Common myeloid progenitor, CD34-positive (primary cell): Measurements from ENCODE around the gene NPC1L1.

Source experiments
- CTCF ChIA-PET: fragments of 350-600 bp; sonication (Branson Sonifier 250); formaldehyde crosslinking; loops from one replicate; lab custom pipeline; 2021; ENCODE audit warnings: antibody characterized with exemption; lab: Charles Lee
- POLR2A ChIA-PET: fragments of 350-600 bp; sonication (Branson Sonifier 250); formaldehyde crosslinking; loops from one replicate; lab custom pipeline; 2021; ENCODE audit warnings: antibody characterized with exemption; lab: Charles Lee
- DNase-seq, 3 donors: peaks; one replicate each; pipeline versions ENCODE4 v3.0.0 to v3.0.0-alpha.2; 2013
- H3K27ac ChIP-seq, 2 experiments: 1 replicate in 1 of 2; 2 replicates in 1 of 2; pipeline ENCODE4 v1.7.0; 2013; ENCODE audit warnings: inconsistent platforms in 2 of 2, low read length in 2 of 2, mild to moderate bottlenecking in 2 of 2, low read depth in 1 of 2, moderate library complexity in 1 of 2; ENCODE audit not compliant: severe bottlenecking in 2 of 2, insufficient read depth in 1 of 2, poor library complexity in 1 of 2
- H3K27me3 ChIP-seq, 5 experiments: replicated peaks in 2 of 5; 1 replicate in 3 of 5; 2 replicates in 2 of 5; pipeline versions ENCODE4 v1.6.1 to v1.7.0; 2013; ENCODE audit warnings: low read length in 4 of 5, mild to moderate bottlenecking in 2 of 5, moderate library complexity in 2 of 5, inconsistent platforms in 1 of 5; ENCODE audit not compliant: insufficient read depth in 5 of 5, control insufficient read depth in 4 of 5
- H3K36me3 ChIP-seq, 4 experiments: 1 replicate in 2 of 4; 2 replicates in 2 of 4; pipeline versions ENCODE4 v1.6.1 to v1.7.0; 2013; ENCODE audit warnings: low read length in 3 of 4, control low read depth in 1 of 4, mild to moderate bottlenecking in 1 of 4; ENCODE audit not compliant: control insufficient read depth in 4 of 4, insufficient read depth in 4 of 4
- H3K4me1 ChIP-seq, 4 experiments: 1 replicate in 3 of 4; 2 replicates in 1 of 4; pipeline versions ENCODE4 v1.6.1 to v1.7.1; 2013; ENCODE audit warnings: low read length in 3 of 4, mild to moderate bottlenecking in 3 of 4, control low read depth in 1 of 4, inconsistent platforms in 1 of 4, moderate library complexity in 1 of 4; ENCODE audit not compliant: control insufficient read depth in 4 of 4, insufficient read depth in 4 of 4; ENCODE audit errors: control extremely low read depth in 1 of 4
- H3K4me3 ChIP-seq, 7 experiments: 1 replicate in 4 of 7; 2 replicates in 3 of 7; pipeline versions ENCODE4 v1.5.1 to v1.7.0; 2013; ENCODE audit warnings: mild to moderate bottlenecking in 7 of 7, low read length in 6 of 7, moderate library complexity in 6 of 7, inconsistent platforms in 2 of 7, low read depth in 2 of 7, control low read depth in 1 of 7; ENCODE audit not compliant: insufficient read depth in 4 of 7, control insufficient read depth in 1 of 7; ENCODE audit errors: extremely low read depth in 1 of 7
- H3K9me3 ChIP-seq, 5 experiments: 1 replicate in 4 of 5; 2 replicates in 1 of 5; pipeline versions ENCODE4 v1.6.1 to v1.7.1; 2013; ENCODE audit warnings: low read length in 4 of 5, mild to moderate bottlenecking in 2 of 5, inconsistent platforms in 1 of 5, low read depth in 1 of 5, moderate library complexity in 1 of 5; ENCODE audit not compliant: control insufficient read depth in 4 of 5, insufficient read depth in 2 of 5; ENCODE audit errors: control extremely low read depth in 1 of 5
- WGBS: methylation state at CpG from one replicate; pipeline ENCODE4 v1.1.5; 2013; ENCODE audit not compliant: insufficient coverage; 5-methylcytosine and 5-hydroxymethylcytosine counted together

Gene NPC1L1

GRCh38 chr7:44496385-44496784 lies 44.7 kb downstream of the NPC1L1 start:
- CTCF ChIA-PET: no interaction called here
- no CpG with 5 or more reads among the region's 1 CpG for WGBS
- no peaks in the 10 kb centered on the region for H3K36me3 ChIP-seq
- H3K9me3 ChIP-seq: no peaks in the 10 kb centered on the region
- DNase-seq: no peak
- POLR2A ChIA-PET: no interaction called here
- no peak overlapping the region for H3K4me3 ChIP-seq
- H3K27me3 ChIP-seq: peaks cover 0 to 2% (median 0%) of the 10 kb centered on the region in 5 experiments
- no peak overlapping the region for H3K27ac ChIP-seq
- peaks cover 0 to 1% (median 0%) of the 10 kb centered on the region in 4 experiments for H3K4me1 ChIP-seq

DNA sequence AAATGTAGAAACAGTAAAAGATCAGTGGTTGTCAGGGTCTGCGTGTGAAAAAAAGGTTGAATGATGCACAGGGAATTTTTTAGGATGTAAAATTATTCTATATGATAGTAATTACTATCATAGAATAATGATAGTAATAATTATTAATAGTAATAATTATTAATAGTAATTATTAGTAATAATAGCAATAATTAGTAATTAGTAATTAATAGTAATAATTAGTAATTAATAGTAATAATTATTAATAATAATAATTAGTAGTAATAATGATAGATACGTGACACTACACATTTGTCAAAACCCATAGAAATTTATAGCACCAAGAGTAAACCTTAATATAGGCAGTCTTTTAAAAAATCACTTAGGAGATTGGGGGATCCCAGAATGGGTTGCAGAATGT lies 46.2 kb downstream of the NPC1L1 start:
- no CpG with 5 or more reads among the region's 2 CpGs for WGBS
- Histone ChIP-seq H3K9me3 (no peaks in the 10 kb centered on the region), H3K27ac (no peak overlapping the region), H3K4me3 (no peak overlapping the region), H3K36me3 (no peaks in the 10 kb centered on the region), H3K27me3 (peaks cover 0 to 2% (median 0%) of the 10 kb centered on the region in 5 experiments), H3K4me1 (peaks cover 4 to 10% (median 5%) of the 10 kb centered on the region in 4 experiments)
- CTCF ChIA-PET: no interaction called here
- POLR2A ChIA-PET: no interaction called here
- DNase-seq: no peak

GRCh38 chr7:44491229-44491628 lies 49.9 kb downstream of the NPC1L1 start:
- CTCF ChIA-PET: interaction anchor here (1.4 to 2.9 kb wide), 3 partner anchors 11 to 250 kb away, joined by 4 to 10 read pairs (median 6); no protein-coding TSS in a partner anchor
- no peak for DNase-seq
- no peaks in the 10 kb centered on the region for H3K9me3 ChIP-seq
- H3K4me1 ChIP-seq: peaks cover 12 to 28% (median 17%) of the 10 kb centered on the region in 4 experiments
- WGBS: no CpG with 5 or more reads among the region's 3 CpGs
- H3K36me3 ChIP-seq: peaks cover 0 to 3% (median 0%) of the 10 kb centered on the region in 4 experiments
- H3K27ac ChIP-seq: peak overlapping the region in 1 of 2 experiments; percentile 97
- H3K4me3 ChIP-seq: peak overlapping the region in 6 of 7 experiments; percentile 79 to 98 (median 87)
- POLR2A ChIA-PET: interaction anchor here (1.7 kb wide), 1 partner anchor 75 kb away, joined by 7 read pairs; no protein-coding TSS in a partner anchor
- peaks cover 0 to 2% (median 0%) of the 10 kb centered on the region in 5 experiments for H3K27me3 ChIP-seq

DNA sequence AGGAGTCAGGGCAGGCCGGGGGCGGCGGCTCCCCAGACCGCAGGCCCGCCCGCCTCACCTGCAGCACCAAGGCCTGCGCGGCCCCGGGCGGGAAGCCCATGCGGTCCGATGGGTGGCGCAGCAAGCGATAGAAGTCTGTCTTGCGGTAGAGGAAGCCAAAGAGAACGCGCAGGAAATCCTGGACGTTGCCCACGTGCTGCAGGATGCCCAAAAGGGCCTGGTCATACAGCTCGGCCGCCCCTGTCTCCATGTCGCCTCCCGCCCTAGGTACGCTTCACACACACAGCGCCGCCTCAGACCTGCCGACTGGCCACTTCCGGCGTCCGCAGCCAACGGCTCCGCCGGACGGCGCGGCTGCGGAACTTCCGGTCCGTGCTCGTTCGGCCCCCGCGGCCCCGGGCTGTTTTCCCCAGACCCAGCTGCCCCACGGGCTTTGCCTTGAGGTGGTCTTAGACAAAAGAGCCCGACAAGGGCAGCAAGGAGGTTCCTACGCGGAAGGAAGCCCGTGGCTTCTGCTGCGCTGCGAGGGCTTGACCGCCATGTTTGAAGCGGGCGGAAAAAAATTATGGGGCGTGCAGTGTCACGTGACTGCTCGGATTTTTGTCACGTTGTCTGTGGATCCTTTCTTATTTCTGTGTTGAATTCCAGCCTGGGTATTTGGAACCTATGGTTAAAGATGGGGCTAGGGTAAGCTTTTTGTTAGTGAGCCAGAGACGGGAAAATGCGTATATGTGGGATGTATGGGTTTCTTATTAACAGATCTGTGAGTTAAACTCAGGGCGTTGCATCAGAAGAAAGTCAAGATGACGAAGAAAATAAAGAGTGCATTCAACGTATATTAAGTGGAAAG lies 50.6 kb downstream of the NPC1L1 start, which contains the start of gene NUDCD3:
Gene NUDCD3, minus strand, starts transcription at position 308 of the 850 bp plus-strand sequence. Its CDS starts 58 bp downstream, at position 250.
- H3K4me1 ChIP-seq: peaks cover 12 to 28% (median 17%) of the 10 kb centered on the region in 4 experiments
- peak within 1 kb of the TSS; percentile 90 to 97 for H3K27ac ChIP-seq
- peak; percentile 86 to 92 (median 91) for DNase-seq
- ChIA-PET CTCF (interaction anchor here (1.4 to 2.9 kb wide), 4 partner anchors 15 to 249 kb away, joined by 4 to 10 read pairs (median 6); no protein-coding TSS in a partner anchor), POLR2A (interaction anchor here (1.7 kb wide), 1 partner anchor 75 kb away, joined by 7 read pairs; no protein-coding TSS in a partner anchor)
- WGBS: under 1% methylated on average over 55 of the region's 63 CpGs
- no peaks in the 10 kb centered on the region for H3K9me3 ChIP-seq
- H3K4me3 ChIP-seq: peak within 1 kb of the TSS; percentile 79 to 98 (median 88)
- H3K36me3 ChIP-seq: peaks cover 0 to 8% (median 1%) of the 10 kb centered on the region in 4 experiments
- peaks cover 0 to 2% (median 0%) of the 10 kb centered on the region in 5 experiments for H3K27me3 ChIP-seq

DNA sequence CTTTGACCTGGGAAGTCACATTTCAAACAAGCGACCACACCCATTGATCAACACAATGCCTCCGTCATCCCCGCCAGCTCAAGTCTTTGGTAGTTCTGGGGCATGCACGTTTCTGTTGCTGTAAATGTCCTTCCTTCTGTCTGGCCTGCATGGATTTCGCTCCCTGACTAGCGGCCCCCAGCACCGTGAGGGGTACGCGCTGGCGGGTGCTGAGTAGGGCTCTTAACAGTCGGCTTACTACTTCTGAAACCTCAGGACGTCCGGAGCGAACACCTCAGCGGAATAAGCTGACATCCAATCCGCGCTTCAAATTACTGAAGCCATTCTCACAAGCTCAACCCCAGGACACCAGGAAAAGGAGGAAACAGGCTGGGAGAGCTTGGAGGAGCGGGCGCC lies 51.2 kb downstream of the NPC1L1 start:
- H3K9me3 ChIP-seq: no peaks in the 10 kb centered on the region
- H3K4me3 ChIP-seq: peak overlapping the region; percentile 79 to 98 (median 88)
- DNase-seq: peak in 1 of 3 donors; percentile 54
- ChIA-PET CTCF (interaction anchor here (1.5 to 2.9 kb wide), 3 partner anchors 14 to 248 kb away, joined by 4 to 10 read pairs (median 8); no protein-coding TSS in a partner anchor), POLR2A (interaction anchor here (1.7 kb wide), 1 partner anchor 76 kb away, joined by 7 read pairs; no protein-coding TSS in a partner anchor)
- WGBS: 0% methylated on average over 7 of the region's 19 CpGs
- H3K4me1 ChIP-seq: peaks cover 12 to 28% (median 17%) of the 10 kb centered on the region in 4 experiments
- peak overlapping the region; percentile 90 to 97 for H3K27ac ChIP-seq
- no peaks in the 10 kb centered on the region for H3K27me3 ChIP-seq
- H3K36me3 ChIP-seq: peaks cover under 1 to 14% (median 4%) of the 10 kb centered on the region in 4 experiments

- Histone ChIP-seq H3K4me3 (peak overlapping the region in 5 of 7 experiments; percentile 13 to 89 (median 79)), H3K36me3 (peaks cover 11 to 24% (median 14%) of the 10 kb centered on the region in 4 experiments), H3K9me3 (peaks cover 2 to 7% (median 3%) of the 10 kb centered on the region in 5 experiments), H3K27me3 (no peaks in the 10 kb centered on the region), H3K4me1 (peaks cover 12 to 28% (median 17%) of the 10 kb centered on the region in 4 experiments), H3K27ac (no peak overlapping the region)
- ChIA-PET POLR2A (no interaction called here), CTCF (interaction anchor here (1.5 to 2.9 kb wide), 3 partner anchors 13 to 247 kb away, joined by 4 to 10 read pairs (median 8); no protein-coding TSS in a partner anchor)
- WGBS: 90% methylated on average over 3 of the region's 3 CpGs
- no peak for DNase-seq
Measured at GRCh38 chr7:44488955-44489354, 52.2 kb downstream of the NPC1L1 start.
